NCI-H1048 (cell line): Measurements from ENCODE around the gene CDC20.
A peak's percentile ranks its signal among the peaks of the same experiment; 100 is the strongest.

Source experiments
- DNase-seq: peaks from one replicate; lab custom pipeline; 2025; lab: John Stamatoyannopoulos, UW

The CDC20 gene

DNA sequence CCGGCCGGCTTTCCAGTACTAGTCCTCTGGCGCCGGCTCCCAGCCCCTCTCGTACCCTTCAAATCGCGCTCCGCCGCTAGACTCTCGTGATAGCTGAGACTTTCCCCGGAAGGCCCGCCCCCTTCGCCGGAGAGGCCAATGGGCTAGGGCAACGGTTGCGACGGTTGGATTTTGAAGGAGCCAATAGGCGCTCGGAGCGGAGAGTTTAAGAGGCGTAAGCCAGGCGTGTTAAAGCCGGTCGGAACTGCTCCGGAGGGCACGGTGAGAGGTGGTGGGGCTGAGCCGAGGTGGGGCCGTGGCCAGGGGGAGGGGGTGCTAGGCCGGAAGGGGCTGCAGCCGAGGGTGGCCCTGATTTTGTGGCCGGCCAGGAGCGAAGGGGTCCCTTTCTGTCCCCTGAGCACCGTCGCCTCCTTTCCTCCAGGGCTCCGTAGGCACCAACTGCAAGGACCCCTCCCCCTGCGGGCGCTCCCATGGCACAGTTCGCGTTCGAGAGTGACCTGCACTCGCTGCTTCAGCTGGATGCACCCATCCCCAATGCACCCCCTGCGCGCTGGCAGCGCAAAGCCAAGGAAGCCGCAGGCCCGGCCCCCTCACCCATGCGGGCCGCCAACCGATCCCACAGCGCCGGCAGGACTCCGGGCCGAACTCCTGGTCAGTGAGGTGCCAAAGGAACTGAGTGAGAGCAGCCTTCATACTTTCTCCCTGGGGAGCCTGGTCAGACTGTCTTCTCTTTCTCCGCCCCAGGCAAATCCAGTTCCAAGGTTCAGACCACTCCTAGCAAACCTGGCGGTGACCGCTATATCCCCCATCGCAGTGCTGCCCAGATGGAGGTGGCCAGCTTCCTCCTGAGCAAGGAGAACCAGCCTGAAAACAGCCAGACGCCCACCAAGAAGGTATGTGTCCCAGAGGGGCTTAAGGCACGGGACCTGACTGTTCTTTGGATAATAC lies at the start of gene CDC20:
TSS of gene CDC20 (plus strand) at position 236 of the 948 bp plus-strand sequence. CDS start at position 471, 235 bp downstream.
- peak; percentile 96 for DNase-seq

GRCh38 chr1:43309405-43310025 lies 49.3 kb upstream of the CDC20 start:
- DNase-seq, result no peak

- no peak for DNase-seq
Measured at GRCh38 chr1:43311521-43311920, 47.3 kb upstream of the CDC20 start.

DNA sequence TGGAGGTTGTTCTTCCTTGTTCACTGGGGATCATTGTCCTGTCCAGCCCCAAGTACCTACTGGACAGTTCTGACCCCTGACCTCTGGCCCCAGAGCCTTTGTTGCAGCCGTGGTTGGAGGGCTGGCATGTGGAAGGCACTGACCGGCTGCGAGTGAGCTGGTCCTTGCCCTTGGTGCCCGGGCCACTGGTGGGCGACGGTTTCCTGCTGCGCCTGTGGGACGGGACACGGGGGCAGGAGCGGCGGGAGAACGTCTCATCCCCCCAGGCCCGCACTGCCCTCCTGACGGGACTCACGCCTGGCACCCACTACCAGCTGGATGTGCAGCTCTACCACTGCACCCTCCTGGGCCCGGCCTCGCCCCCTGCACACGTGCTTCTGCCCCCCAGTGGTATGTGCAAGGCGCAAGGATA lies 46.6 kb upstream of the CDC20 start:
- DNase-seq, result no peak

- DNase-seq, result no peak
Measured at GRCh38 chr1:43312663-43313515, 45.9 kb upstream of the CDC20 start.

DNA sequence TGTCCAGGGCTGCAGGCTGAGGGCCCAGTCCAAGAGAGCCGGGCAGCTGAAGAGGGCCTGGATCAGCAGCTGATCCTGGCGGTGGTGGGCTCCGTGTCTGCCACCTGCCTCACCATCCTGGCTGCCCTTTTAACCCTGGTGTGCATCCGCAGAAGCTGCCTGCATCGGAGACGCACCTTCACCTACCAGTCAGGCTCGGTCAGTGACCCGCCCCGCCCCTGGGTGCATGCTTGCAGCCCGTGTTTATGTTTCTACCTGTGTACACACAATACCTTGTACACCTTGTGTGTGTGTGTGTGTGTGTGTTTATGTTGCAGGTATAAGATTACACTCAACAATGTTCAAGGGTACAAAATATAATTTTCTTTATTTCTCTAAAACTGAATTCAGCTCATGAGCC lies 45.0 kb upstream of the CDC20 start:
- no peak for DNase-seq

GRCh38 chr1:43314233-43314632 lies 44.5 kb upstream of the CDC20 start:
- no peak for DNase-seq

GRCh38 chr1:43315481-43315880 lies 43.3 kb upstream of the CDC20 start:
- DNase-seq, result no peak

GRCh38 chr1:43315963-43316737 lies 42.6 kb upstream of the CDC20 start:
- DNase-seq, result no peak

- no peak for DNase-seq
Measured at GRCh38 chr1:43316738-43317520, 41.9 kb upstream of the CDC20 start.

DNA sequence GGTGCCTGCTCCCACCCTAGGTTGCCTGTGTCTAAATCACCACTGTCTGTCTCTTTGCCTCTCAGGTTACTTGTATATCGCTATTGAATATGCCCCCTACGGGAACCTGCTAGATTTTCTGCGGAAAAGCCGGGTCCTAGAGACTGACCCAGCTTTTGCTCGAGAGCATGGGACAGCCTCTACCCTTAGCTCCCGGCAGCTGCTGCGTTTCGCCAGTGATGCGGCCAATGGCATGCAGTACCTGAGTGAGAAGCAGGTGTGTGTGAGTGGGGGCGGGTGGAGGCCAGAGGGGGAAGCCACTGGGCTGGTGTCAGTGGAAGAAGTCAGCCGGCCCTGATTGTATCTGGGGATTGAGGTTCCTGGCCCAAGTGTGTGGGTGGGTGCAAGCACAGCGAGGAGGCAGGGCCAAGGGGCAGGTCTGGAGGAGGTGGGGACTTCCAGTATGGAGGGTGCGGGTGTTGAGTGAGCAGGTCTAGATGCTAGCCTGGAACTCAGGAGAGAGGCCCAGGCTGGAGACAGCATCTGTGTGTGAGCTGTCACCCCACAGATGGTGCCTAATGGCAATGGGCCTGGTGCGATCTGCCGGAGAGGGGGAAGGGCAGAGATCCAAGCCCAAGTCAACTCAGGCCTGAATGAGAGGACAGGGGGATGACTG lies 40.8 kb upstream of the CDC20 start:
- DNase-seq, result no peak

DNA sequence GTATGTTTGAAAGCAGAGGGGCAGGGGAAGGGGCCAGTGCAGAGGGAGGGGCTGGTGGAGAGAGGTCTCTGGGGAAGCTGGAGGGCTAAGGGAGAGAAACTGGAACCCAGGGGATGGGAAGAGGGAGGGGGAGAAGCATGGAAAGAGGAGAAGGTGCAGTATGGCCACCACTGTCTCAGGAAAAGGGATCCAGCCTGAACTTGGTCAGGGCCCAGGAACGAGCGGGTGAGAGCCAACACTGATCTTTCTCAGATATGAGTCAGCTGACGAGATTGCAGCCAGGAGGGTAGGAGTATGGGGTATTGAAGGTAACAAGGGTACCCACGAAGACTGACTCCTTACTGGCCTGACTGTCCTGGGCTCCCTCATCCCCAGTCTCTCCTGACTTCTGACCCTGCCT lies 40.0 kb upstream of the CDC20 start:
- DNase-seq, result no peak

DNA sequence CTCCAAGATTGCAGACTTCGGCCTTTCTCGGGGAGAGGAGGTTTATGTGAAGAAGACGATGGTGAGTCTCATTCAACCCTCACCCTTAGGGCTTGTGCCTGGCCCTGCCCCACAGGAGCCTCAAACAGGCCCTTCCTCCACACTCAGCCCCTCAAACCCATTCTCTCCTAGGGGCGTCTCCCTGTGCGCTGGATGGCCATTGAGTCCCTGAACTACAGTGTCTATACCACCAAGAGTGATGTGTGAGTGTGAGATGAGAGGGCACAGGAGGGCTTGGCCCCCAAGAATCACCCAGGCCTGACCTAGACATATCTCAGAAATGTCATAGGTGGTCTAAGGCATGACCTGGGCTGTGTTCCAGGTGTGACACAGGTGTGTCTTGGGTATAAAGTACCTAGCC lies 39.5 kb upstream of the CDC20 start:
- no peak for DNase-seq

DNA sequence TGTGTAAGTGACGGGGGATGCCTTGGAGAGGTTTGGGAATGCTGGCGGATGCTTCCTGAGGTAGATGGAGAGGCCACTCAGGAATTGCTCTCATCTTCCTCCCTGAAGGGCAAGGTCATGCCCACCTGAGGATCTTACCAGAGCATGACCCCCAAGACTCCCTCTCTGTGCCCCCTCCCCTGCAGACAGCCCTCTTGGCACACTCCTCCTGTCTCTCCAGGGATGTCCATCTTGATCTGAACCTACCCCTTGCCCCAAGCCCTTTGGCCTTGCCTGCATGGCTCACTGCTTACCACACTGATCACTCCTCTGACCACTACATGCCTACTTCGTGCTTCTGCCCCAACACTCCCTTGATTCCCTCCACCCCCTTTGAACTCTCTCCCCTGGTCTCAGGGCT lies 39.0 kb upstream of the CDC20 start:
- DNase-seq, result no peak

DNA sequence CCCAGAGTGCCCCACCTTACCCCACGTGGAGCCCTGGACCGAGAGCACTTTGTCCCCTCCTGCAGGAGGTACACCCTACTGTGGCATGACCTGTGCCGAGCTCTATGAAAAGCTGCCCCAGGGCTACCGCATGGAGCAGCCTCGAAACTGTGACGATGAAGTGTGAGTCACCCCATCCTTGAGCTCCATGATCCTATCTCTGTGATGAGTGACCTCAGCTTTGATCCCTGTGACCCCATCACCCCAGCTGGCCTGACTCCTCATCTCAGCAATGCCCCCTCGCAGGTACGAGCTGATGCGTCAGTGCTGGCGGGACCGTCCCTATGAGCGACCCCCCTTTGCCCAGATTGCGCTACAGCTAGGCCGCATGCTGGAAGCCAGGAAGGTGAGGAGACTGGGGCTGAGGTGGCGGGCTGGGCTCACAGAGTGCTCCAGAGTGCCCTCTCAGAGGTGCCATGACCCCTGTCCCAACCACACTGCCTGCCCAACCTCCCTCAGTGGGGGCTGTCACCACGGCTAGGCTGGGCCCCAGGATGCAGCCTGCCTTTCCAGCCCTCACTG lies 37.4 kb upstream of the CDC20 start:
- DNase-seq, result no peak

DNA sequence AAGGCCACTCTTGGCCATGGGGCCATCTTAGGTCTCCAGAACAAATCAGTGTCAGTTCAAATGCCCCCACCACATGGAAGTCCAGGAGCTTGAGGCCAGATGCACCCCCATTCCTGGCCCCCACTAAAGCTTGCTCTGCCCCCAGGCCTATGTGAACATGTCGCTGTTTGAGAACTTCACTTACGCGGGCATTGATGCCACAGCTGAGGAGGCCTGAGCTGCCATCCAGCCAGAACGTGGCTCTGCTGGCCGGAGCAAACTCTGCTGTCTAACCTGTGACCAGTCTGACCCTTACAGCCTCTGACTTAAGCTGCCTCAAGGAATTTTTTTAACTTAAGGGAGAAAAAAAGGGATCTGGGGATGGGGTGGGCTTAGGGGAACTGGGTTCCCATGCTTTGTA lies 36.3 kb upstream of the CDC20 start:
- no peak for DNase-seq

- no peak for DNase-seq
Measured at GRCh38 chr1:43324810-43325209, 34.0 kb upstream of the CDC20 start.

DNA sequence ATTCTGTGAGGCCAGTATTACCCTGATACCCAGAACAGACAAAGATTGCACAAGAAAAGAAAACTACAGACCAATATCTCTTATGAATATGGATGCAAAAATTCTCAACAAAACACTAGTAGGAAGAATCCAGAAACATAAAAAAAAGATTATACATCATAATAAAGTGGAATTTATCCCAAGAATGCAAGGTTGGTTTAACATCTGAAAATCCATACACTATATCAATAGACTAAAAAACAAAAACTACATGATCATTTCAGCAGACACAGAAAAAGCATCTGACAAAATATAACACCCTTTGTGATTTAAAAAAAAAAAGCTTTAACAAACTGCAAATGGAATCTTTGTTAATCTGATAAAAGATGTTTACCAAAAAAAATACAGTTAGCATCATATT lies 33.4 kb upstream of the CDC20 start:
- DNase-seq, result no peak

- no peak for DNase-seq
Measured at GRCh38 chr1:43327549-43328292, 31.1 kb upstream of the CDC20 start.
